Measurements from ENCODE around the gene RORB. TPM values are rescaled to one million over a fixed set of nuclear protein-coding genes. Genes with fewer than 3 reads are reported as not detected.

The RORB gene
- polyA plus RNA-seq, 1 donor from 2014 or later = 0.77 TPM

DNA sequence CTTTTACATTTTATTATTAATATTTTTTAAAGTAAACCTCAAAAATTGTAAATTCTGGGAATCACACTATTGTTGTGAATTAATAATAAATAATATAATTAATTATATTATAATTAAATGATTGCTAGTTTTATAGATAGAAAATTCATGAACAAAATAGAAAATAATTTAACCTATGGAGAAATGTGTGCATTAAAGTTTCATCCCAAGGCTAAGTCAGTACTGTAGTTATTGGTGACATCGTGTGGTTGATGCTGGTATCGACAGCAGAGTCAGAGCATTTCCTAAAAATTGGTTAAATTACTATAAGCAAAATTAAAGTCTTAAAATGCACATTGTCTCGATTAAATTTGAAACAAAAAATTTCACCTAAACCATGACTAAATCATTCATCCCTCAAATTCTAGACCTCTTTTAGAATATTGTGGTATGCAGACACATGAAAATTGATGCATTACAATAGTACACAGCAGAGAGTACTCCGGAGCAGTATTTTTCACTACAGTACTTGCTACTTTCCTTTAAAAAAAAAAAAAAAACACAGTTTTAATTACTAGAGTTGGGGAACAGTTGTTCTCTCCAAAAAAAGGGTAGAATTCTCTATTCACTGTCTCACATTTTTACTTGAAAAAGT, 73.9 kb downstream of the RORB start:
- H3K9me3 ChIP-seq (ENCODE audit: low read length) = no peaks in the 10 kb centered on the region
- H3F3A ChIP-seq (ENCODE audit: insufficient read depth, low read length, poor library complexity, severe bottlenecking) = no peaks in the 10 kb centered on the region
- no peak overlapping the region for H3K27ac ChIP-seq (ENCODE audit: low read length)
- peak; percentile 85 for TF ChIP-seq SMC3 (conservative IDR thresholded peaks at IDR 0.05; ENCODE audit: poor library complexity)
- TF ChIP-seq EZH2 (IDR thresholded peaks at IDR 0.05; ENCODE audit: borderline replicate concordance, insufficient read depth, low read length, poor library complexity, severe bottlenecking) = no peak
- peak; percentile 83 for TF ChIP-seq CTCF (IDR thresholded peaks at IDR 0.05; ENCODE audit: poor library complexity, severe bottlenecking)
- TF ChIP-seq POLR2AphosphoS5 (IDR thresholded peaks at IDR 0.05) = no peak
- TF ChIP-seq EP300 (conservative IDR thresholded peaks at IDR 0.05; ENCODE audit: poor library complexity, severe bottlenecking) = no peak
- peak; percentile 86 for TF ChIP-seq RAD21 (conservative IDR thresholded peaks at IDR 0.05)
- no peaks in the 10 kb centered on the region for H4K20me1 ChIP-seq (ENCODE audit: insufficient read depth)
- H3K79me2 ChIP-seq (replicated peaks; ENCODE audit: insufficient read depth, low read length) = no peaks in the 10 kb centered on the region
- no peak overlapping the region for H3K4me3 ChIP-seq (ENCODE audit: low read length)
- no peaks in the 10 kb centered on the region for H3K36me3 ChIP-seq (ENCODE audit: insufficient read depth, low read length)
- H3K9ac ChIP-seq (ENCODE audit: low read length) = no peak overlapping the region
- no peaks in the 10 kb centered on the region for H3K9me2 ChIP-seq (ENCODE audit: insufficient read depth, low read length)
- H3K27me3 ChIP-seq (ENCODE audit: insufficient read depth, low read depth, low read length) = no peaks in the 10 kb centered on the region
- H3K4me2 ChIP-seq (ENCODE audit: low read length) = no peak overlapping the region
- no peak overlapping the region for H2AFZ ChIP-seq (ENCODE audit: low read depth, low read length)

- H3K4me2 ChIP-seq (ENCODE audit: low read length) = no peak overlapping the region
These were observed 76.6 kb downstream of the RORB start for GRCh38 chr9:74573640-74574191.

More at GRCh38 chr9:74573640-74574191, 76.6 kb downstream of the RORB start:
- H3K9me2 ChIP-seq (ENCODE audit: insufficient read depth, low read length) = no peaks in the 10 kb centered on the region
- H3K79me2 ChIP-seq (replicated peaks; ENCODE audit: insufficient read depth, low read length) = no peaks in the 10 kb centered on the region
- no peaks in the 10 kb centered on the region for H3K36me3 ChIP-seq (ENCODE audit: insufficient read depth, low read length)
- TF ChIP-seq REST (IDR thresholded peaks at IDR 0.05; ENCODE audit: borderline replicate concordance) (no peak), TAF1 (IDR thresholded peaks at IDR 0.05; ENCODE audit: low read depth) (no peak), EZH2 (IDR thresholded peaks at IDR 0.05; ENCODE audit: borderline replicate concordance, insufficient read depth, low read length, poor library complexity, severe bottlenecking) (no peak), RAD21 (conservative IDR thresholded peaks at IDR 0.05) (no peak), SMC3 (conservative IDR thresholded peaks at IDR 0.05; ENCODE audit: poor library complexity) (no peak), POLR2AphosphoS5 (IDR thresholded peaks at IDR 0.05) (no peak), MXI1 (conservative IDR thresholded peaks at IDR 0.05; ENCODE audit: poor library complexity, severe bottlenecking) (no peak), EP300 (conservative IDR thresholded peaks at IDR 0.05; ENCODE audit: poor library complexity, severe bottlenecking) (no peak), CTCF (IDR thresholded peaks at IDR 0.05; ENCODE audit: poor library complexity, severe bottlenecking) (no peak)
- no peaks in the 10 kb centered on the region for H3K9me3 ChIP-seq (ENCODE audit: low read length)
- H2AFZ ChIP-seq (ENCODE audit: low read depth, low read length) = no peak overlapping the region
- H3K9ac ChIP-seq (ENCODE audit: low read length) = no peak overlapping the region
- H3F3A ChIP-seq (ENCODE audit: insufficient read depth, low read length, poor library complexity, severe bottlenecking) = no peaks in the 10 kb centered on the region
- H4K20me1 ChIP-seq (ENCODE audit: insufficient read depth) = no peaks in the 10 kb centered on the region
- H3K4me3 ChIP-seq (ENCODE audit: low read length) = no peak overlapping the region
- no peaks in the 10 kb centered on the region for H3K27me3 ChIP-seq (ENCODE audit: insufficient read depth, low read depth, low read length)
- H3K27ac ChIP-seq (ENCODE audit: low read length) = no peak overlapping the region

Measured in neural cell (in vitro differentiated cells).